Mesodermal cell (in vitro differentiated cells): Measurements from ENCODE around the gene ERBIN.

Source experiments
- H3K27ac ChIP-seq: 2 replicates; pipeline ENCODE4 v1.7.0; 2013; ENCODE audit warnings: mild to moderate bottlenecking, low read depth, low read length, moderate library complexity; ENCODE audit not compliant: severe bottlenecking
- H3K36me3 ChIP-seq: 2 replicates; pipeline ENCODE4 v1.7.1; 2013; ENCODE audit warnings: mild to moderate bottlenecking, low read length, moderate library complexity; ENCODE audit not compliant: control insufficient read depth, insufficient read depth
- H3K4me1 ChIP-seq: one replicate; pipeline ENCODE4 v1.7.1; 2013; ENCODE audit warnings: mild to moderate bottlenecking, low read length; ENCODE audit not compliant: insufficient read depth, control insufficient read depth, poor library complexity, severe bottlenecking
- H3K4me3 ChIP-seq: 2 replicates; pipeline ENCODE4 v1.7.0; 2013; ENCODE audit warnings: low read length, control low read depth, mild to moderate bottlenecking; ENCODE audit not compliant: insufficient read depth, poor library complexity, severe bottlenecking; ENCODE audit errors: extremely low read depth
- H3K9me3 ChIP-seq: 2 replicates; pipeline ENCODE4 v1.7.1; 2013; ENCODE audit warnings: mild to moderate bottlenecking, low read length, moderate library complexity; ENCODE audit not compliant: control insufficient read depth
- WGBS, 2 experiments: methylation state at CpG; one replicate each; pipeline ENCODE4 v1.1.5; 2013; ENCODE audit warnings: missing lambda C conversion rate in 2 of 2; ENCODE audit not compliant: insufficient coverage in 2 of 2; 5-methylcytosine and 5-hydroxymethylcytosine counted together

The ERBIN gene

DNA sequence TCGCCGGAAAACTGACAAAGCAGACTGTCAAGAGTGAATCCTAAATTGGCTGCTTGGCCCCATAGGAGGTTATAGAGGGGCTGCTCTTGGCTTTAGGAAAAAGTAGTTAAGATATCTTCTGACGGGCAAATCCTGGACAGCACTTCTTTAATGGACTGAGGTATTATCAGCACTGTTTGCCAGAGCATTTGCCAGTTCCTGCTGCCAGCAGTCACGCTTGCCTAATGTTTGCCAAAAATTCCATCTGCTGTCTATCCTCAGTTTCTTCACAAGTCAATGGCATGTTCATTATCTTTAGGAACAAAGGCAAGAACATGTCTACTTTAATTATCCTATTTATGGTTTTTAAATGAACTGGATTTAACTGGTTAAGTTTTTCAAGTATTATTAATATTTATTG, 191.9 kb downstream of the ERBIN start:
- no peaks in the 10 kb centered on the region for H3K36me3 ChIP-seq
- no peak overlapping the region for H3K4me3 ChIP-seq
- H3K27ac ChIP-seq = no peak overlapping the region
- H3K9me3 ChIP-seq = peaks cover under 1% of the 10 kb centered on the region
- no peaks in the 10 kb centered on the region for H3K4me1 ChIP-seq
- 98 to 100% methylated on average over 4 of the region's 4 CpGs for WGBS, 2 experiments

DNA sequence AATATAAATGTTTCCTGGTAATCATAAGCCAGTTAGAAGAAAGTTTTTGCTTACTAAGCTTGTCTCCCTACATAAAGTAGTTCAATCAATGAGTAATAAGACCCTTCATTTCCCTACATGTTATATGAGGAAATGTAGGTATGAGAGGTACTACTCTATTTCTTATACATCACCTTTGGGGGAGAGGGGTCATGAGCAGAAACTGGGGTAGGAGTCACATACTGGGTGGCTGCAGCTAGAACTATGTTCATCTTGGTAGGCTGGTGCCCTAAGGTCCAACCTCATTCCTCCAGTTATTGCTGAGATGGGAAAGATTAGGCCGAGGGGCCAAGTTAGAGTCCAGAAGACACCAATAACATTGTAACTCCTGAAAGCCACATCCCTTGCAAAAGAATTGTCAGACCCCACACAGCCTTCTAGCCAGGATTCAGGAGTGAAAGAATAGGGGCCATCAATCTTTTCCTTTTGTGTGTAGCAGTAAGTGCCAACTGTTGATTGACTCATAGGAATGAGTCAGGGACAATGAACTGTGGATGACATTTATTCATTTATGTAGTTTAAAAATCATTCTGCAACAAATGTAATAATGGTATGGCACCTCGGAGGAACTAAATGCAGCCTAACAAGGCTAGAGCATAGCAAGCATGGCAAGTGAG, 196.1 kb downstream of the ERBIN start:
- no peak overlapping the region for H3K27ac ChIP-seq
- 90 to 93% methylated on average over 1 to 2 of the region's 2 CpGs for WGBS, 2 experiments
- H3K36me3 ChIP-seq = no peaks in the 10 kb centered on the region
- H3K4me1 ChIP-seq = no peaks in the 10 kb centered on the region
- no peak overlapping the region for H3K4me3 ChIP-seq
- H3K9me3 ChIP-seq = no peaks in the 10 kb centered on the region

DNA sequence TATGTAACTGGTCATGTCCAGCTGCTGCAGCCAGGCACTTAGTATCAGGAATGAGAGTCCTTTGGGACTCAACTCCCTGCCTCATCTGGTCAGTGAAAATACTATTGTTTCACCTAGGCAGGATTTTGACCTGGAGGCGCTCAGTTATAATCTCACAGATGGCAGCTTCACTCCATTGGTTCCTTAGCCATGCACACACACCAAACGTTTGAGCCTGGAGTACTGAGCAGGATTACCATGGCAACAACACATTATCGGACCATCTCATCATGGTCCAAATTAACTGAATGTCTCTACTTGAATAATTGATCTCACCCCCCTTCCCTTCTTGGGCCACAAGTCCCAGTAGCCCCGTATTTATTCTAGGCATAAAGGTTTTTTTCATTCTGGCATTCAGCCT, 202.8 kb downstream of the ERBIN start:
- H3K9me3 ChIP-seq = no peaks in the 10 kb centered on the region
- H3K27ac ChIP-seq = no peak overlapping the region
- WGBS, 2 experiments = 76 to 96% methylated on average over 3 to 4 of the region's 4 CpGs
- H3K4me3 ChIP-seq = no peak overlapping the region
- no peaks in the 10 kb centered on the region for H3K4me1 ChIP-seq
- H3K36me3 ChIP-seq = no peaks in the 10 kb centered on the region

DNA sequence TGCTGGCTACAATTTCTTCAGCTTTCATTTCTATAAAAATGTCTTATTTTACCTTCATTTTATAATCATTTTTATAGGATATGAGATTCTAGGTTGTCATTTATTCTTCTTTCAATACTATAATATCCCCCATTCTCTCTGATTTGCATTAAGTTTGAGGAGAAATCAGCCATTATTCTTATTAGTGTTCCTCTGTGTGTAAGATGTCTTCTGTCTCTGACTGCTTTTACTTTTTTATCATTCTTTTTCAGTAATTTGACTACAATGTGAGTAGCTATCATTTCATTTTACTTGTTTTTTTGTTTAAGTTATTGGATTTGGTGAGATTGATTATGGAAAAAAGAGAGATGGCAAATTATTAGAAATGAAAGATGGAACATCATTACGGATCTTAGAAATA, 204.1 kb downstream of the ERBIN start:
- Histone ChIP-seq H3K27ac (no peak overlapping the region), H3K9me3 (no peaks in the 10 kb centered on the region), H3K36me3 (no peaks in the 10 kb centered on the region), H3K4me3 (no peak overlapping the region), H3K4me1 (no peaks in the 10 kb centered on the region)
- WGBS, 2 experiments = no CpG with 5 or more reads among the region's 1 CpG
